ENCODE measurements around the gene CCDC195. TPM values are rescaled to one million over a fixed set of nuclear protein-coding genes. Genes with fewer than 3 reads are reported as not detected.

Gene CCDC195
- polyA plus RNA-seq, 1 donor (not counting 4 experiments of a cell fraction or from before 2014, with no cell fraction given), result not detected

GRCh38 chr2:224723586-224724217, 7.5 kb upstream of the CCDC195 start:
- Histone ChIP-seq H3K9me1 (ENCODE audit: control insufficient read depth, extremely low read depth, insufficient read depth, low read length) (no peaks in the 10 kb centered on the region), H3K4me3 (ENCODE audit: control insufficient read depth in 2 of 3, extremely low read depth in 1 of 3, insufficient read depth in 2 of 3, low read depth in 1 of 3, low read length in 3 of 3) (no peak overlapping the region), H3K27ac (ENCODE audit: control insufficient read depth, insufficient read depth, low read length) (no peak overlapping the region), H3K27me3 (ENCODE audit: control insufficient read depth, extremely low read depth, insufficient read depth, low read length) (no peaks in the 10 kb centered on the region), H3K4me1 (ENCODE audit: control insufficient read depth, extremely low read depth, insufficient read depth, low read length) (no peaks in the 10 kb centered on the region), H3K9ac (ENCODE audit: control insufficient read depth, extremely low read depth, insufficient read depth, low read length) (no peak overlapping the region), H2AFZ (ENCODE audit: control insufficient read depth, low read length) (no peak overlapping the region), H3K79me2 (ENCODE audit: control insufficient read depth, insufficient read depth, low read length) (no peaks in the 10 kb centered on the region), H4K20me1 (ENCODE audit: control insufficient read depth, extremely low read depth, insufficient read depth, low read length) (no peaks in the 10 kb centered on the region), H3K4me2 (ENCODE audit: control insufficient read depth, extremely low read depth, insufficient read depth, low read depth, low read length) (no peak overlapping the region), H3K9me3 (ENCODE audit: control insufficient read depth, low read depth, low read length) (no peaks in the 10 kb centered on the region), H3K36me3 (ENCODE audit: control insufficient read depth in 2 of 2, extremely low read depth in 1 of 2, insufficient read depth in 2 of 2, low read length in 2 of 2) (no peaks in the 10 kb centered on the region)
- dilution Hi-C loops (cut with MboI; ENCODE audit: extremely low pct_ligation_motif_present, low sequenced_read_pairs), result no loop called here
- TF ChIP-seq, protein P1, sequence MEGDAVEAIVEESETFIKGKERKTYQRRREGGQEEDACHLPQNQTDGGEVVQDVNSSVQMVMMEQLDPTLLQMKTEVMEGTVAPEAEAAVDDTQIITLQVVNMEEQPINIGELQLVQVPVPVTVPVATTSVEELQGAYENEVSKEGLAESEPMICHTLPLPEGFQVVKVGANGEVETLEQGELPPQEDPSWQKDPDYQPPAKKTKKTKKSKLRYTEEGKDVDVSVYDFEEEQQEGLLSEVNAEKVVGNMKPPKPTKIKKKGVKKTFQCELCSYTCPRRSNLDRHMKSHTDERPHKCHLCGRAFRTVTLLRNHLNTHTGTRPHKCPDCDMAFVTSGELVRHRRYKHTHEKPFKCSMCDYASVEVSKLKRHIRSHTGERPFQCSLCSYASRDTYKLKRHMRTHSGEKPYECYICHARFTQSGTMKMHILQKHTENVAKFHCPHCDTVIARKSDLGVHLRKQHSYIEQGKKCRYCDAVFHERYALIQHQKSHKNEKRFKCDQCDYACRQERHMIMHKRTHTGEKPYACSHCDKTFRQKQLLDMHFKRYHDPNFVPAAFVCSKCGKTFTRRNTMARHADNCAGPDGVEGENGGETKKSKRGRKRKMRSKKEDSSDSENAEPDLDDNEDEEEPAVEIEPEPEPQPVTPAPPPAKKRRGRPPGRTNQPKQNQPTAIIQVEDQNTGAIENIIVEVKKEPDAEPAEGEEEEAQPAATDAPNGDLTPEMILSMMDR (optimal IDR thresholded peaks at IDR 0.05 in 1 of 3, IDR thresholded peaks at IDR 0.05 in 1 of 3, conservative IDR thresholded peaks at IDR 0.05 in 1 of 3; ENCODE audit: extremely low read depth in 1 of 3, insufficient read depth in 2 of 3, low read length in 3 of 3), result no peak
- no peak for TF ChIP-seq EZH2 (IDR thresholded peaks at IDR 0.05; ENCODE audit: low read length)
- DNase-seq (ENCODE audit: low read depth, low spot score) (no peak), FAIRE-seq (no peak)

GRCh38 chr2:224722770-224723169, 6.6 kb upstream of the CCDC195 start:
- H3K79me2 ChIP-seq (ENCODE audit: control insufficient read depth, insufficient read depth, low read length), result no peaks in the 10 kb centered on the region
- H3K36me3 ChIP-seq (ENCODE audit: control insufficient read depth in 2 of 2, extremely low read depth in 1 of 2, insufficient read depth in 2 of 2, low read length in 2 of 2), result no peaks in the 10 kb centered on the region
- no peak for DNase-seq (ENCODE audit: low read depth, low spot score)
- TF ChIP-seq, protein P1 (optimal IDR thresholded peaks at IDR 0.05 in 1 of 3, IDR thresholded peaks at IDR 0.05 in 1 of 3, conservative IDR thresholded peaks at IDR 0.05 in 1 of 3; ENCODE audit: extremely low read depth in 1 of 3, insufficient read depth in 2 of 3, low read length in 3 of 3), result no peak
- TF ChIP-seq EZH2 (IDR thresholded peaks at IDR 0.05; ENCODE audit: low read length), result no peak
- H3K4me3 ChIP-seq (ENCODE audit: control insufficient read depth in 2 of 3, extremely low read depth in 1 of 3, insufficient read depth in 2 of 3, low read depth in 1 of 3, low read length in 3 of 3), result no peak overlapping the region
- FAIRE-seq, result no peak
- H3K27me3 ChIP-seq (ENCODE audit: control insufficient read depth, extremely low read depth, insufficient read depth, low read length), result no peaks in the 10 kb centered on the region
- H3K9me1 ChIP-seq (ENCODE audit: control insufficient read depth, extremely low read depth, insufficient read depth, low read length), result no peaks in the 10 kb centered on the region
- no peaks in the 10 kb centered on the region for H3K9me3 ChIP-seq (ENCODE audit: control insufficient read depth, low read depth, low read length)
- no peak overlapping the region for H3K9ac ChIP-seq (ENCODE audit: control insufficient read depth, extremely low read depth, insufficient read depth, low read length)
- H3K4me1 ChIP-seq (ENCODE audit: control insufficient read depth, extremely low read depth, insufficient read depth, low read length), result no peaks in the 10 kb centered on the region
- no peaks in the 10 kb centered on the region for H4K20me1 ChIP-seq (ENCODE audit: control insufficient read depth, extremely low read depth, insufficient read depth, low read length)
- H3K4me2 ChIP-seq (ENCODE audit: control insufficient read depth, extremely low read depth, insufficient read depth, low read depth, low read length), result no peak overlapping the region
- dilution Hi-C loops (cut with MboI; ENCODE audit: extremely low pct_ligation_motif_present, low sequenced_read_pairs), result no loop called here
- no peak overlapping the region for H2AFZ ChIP-seq (ENCODE audit: control insufficient read depth, low read length)
- H3K27ac ChIP-seq (ENCODE audit: control insufficient read depth, insufficient read depth, low read length), result no peak overlapping the region
